Chondrocyte (in vitro differentiated cells): ENCODE results near the gene GSTT2. TPM values are rescaled to one million over a fixed set of nuclear protein-coding genes. Genes with fewer than 3 reads are reported as not detected.
"Not testable (repeated sequence)": the region's sequence is repeated elsewhere in the genome, so short reads cannot be mapped to it uniquely, and the experiment has no call there.

Experiments
- DNase-seq: peaks from one replicate; pipeline ENCODE4 v3.0.0; 2021; ENCODE audit warnings: mixed read lengths, low spot score
- H3K27ac Mint-ChIP-seq: one replicate; pipeline ENCODE4 v1.8.0; 2021; ENCODE audit warnings: mild to moderate bottlenecking, moderate library complexity, mixed read lengths; ENCODE audit not compliant: unreplicated experiment
- H3K27me3 Mint-ChIP-seq: 2 replicates; pipeline ENCODE4 v1.8.0; 2021; ENCODE audit warnings: low read depth, mixed read lengths
- H3K36me3 Mint-ChIP-seq: 2 replicates; pipeline ENCODE4 v1.8.0; 2021; ENCODE audit warnings: low read depth, mixed read lengths
- H3K4me1 Mint-ChIP-seq: 2 replicates; pipeline ENCODE4 v1.8.0; 2021; ENCODE audit warnings: low read depth, mild to moderate bottlenecking, mixed read lengths
- H3K4me3 Mint-ChIP-seq: one replicate; pipeline ENCODE4 v1.8.0; 2021; ENCODE audit warnings: mild to moderate bottlenecking, moderate library complexity, mixed read lengths; ENCODE audit not compliant: unreplicated experiment
- H3K9me3 Mint-ChIP-seq: 2 replicates; pipeline ENCODE4 v1.8.0; 2021; ENCODE audit warnings: low read depth, mixed read lengths
- total RNA-seq: library from RNA; stranded (reverse); gene quantifications from 3 replicates; pipeline ENCODE4 v1.2.1, GENCODE V29; 2021
- TF ChIP-seq, protein P1 (sequence below): fragments of 200-600 bp; sonication (generic); IDR thresholded peaks from 2 replicates; pipeline ENCODE4 v1.5.0; 2021; ENCODE audit warnings: antibody characterized with exemption, mild to moderate bottlenecking, moderate library complexity

Gene GSTT2
- total RNA-seq, 1 donor from 2014 or later: not detected

DNA sequence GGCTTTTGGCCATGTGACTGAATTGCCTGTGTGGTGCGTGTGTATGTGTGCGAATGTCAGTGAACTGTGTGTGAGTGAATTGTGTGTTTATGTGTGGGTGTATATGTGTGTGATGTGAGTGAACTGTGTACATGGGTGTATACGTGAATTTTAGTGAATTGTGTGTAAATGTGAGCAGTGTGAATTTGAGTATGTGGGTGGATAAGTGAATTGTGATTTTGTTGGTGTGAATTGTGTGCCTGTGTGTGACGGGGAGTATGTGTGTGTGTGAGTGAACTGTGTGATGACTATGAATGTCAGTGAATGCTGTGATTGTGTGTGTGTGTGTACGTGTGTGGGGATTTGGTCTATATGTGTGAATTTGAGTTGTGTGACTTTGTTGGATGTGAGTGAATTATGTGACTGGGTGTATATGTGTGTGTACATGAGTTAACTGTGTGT lies 9.7 kb upstream of the GSTT2 start:
- H3K27me3 Mint-ChIP-seq: no peaks in the 10 kb centered on the region
- DNase-seq: no peak
- H3K27ac Mint-ChIP-seq: no peak overlapping the region
- H3K36me3 Mint-ChIP-seq: peaks cover 15% of the 10 kb centered on the region
- TF ChIP-seq, protein P1, sequence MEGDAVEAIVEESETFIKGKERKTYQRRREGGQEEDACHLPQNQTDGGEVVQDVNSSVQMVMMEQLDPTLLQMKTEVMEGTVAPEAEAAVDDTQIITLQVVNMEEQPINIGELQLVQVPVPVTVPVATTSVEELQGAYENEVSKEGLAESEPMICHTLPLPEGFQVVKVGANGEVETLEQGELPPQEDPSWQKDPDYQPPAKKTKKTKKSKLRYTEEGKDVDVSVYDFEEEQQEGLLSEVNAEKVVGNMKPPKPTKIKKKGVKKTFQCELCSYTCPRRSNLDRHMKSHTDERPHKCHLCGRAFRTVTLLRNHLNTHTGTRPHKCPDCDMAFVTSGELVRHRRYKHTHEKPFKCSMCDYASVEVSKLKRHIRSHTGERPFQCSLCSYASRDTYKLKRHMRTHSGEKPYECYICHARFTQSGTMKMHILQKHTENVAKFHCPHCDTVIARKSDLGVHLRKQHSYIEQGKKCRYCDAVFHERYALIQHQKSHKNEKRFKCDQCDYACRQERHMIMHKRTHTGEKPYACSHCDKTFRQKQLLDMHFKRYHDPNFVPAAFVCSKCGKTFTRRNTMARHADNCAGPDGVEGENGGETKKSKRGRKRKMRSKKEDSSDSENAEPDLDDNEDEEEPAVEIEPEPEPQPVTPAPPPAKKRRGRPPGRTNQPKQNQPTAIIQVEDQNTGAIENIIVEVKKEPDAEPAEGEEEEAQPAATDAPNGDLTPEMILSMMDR: no peak
- H3K9me3 Mint-ChIP-seq: no peaks in the 10 kb centered on the region
- H3K4me3 Mint-ChIP-seq: no peak overlapping the region
- H3K4me1 Mint-ChIP-seq: peaks cover 3% of the 10 kb centered on the region

DNA sequence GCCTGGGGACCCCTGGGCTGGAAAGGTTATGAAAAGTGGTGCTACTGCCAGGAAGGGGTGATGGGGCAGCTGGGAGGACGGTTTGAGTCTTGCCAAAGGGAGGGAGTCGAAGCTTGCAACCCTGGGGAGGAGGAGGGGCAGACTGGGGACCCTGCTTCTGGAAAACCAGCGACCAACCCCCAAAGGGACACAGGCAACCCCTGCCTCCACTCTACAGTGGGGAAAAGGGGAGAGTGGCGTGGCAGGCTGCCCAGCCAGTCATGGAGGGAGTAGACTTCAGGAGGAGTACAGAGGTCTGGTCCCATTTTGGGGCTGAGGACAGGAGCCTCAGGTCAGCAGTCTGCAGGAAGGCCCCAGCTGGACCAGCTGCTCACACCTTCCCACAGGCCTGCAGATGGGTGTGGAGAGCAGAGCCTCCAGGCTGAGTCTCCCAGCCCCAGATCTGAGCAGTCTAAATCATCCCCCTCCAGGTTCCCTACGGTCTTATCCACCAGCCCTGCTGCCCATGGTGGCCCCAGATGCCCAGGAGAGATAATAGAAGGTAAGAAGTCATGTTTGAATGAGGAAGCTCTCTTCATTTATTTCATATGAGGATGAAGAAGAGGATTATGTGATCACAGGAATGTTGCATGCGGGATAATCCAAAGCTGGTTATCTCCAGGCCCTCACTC lies 9.0 kb upstream of the GSTT2 start:
- TF ChIP-seq, protein P1: no peak
- Mint-ChIP-seq H3K4me3 (no peak overlapping the region), H3K36me3 (peaks cover 15% of the 10 kb centered on the region), H3K9me3 (no peaks in the 10 kb centered on the region), H3K27me3 (no peaks in the 10 kb centered on the region), H3K27ac (no peak overlapping the region), H3K4me1 (peaks cover 3% of the 10 kb centered on the region)
- DNase-seq: no peak

DNA sequence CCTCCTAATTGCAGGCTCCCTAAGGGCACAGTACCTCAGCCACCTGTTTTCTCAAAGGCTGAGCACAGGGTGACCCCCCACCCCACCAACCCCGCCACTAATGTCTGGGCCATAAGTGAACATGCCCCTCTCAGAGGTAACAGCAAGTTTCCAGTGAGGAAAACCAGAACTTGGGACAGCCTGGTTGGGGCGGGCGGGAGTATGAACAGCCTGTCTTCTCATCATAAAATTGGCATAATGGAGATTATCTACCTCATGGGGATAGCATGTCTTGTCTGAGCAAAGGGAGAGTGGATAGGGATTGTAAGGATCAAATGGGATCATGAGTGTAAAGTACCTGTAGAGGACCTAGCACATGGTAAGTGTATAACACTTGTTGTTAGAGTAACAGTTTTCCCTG lies 8.0 kb upstream of the GSTT2 start:
- not testable (repeated sequence) for H3K27ac Mint-ChIP-seq, DNase-seq, H3K27me3 Mint-ChIP-seq, H3K4me1 Mint-ChIP-seq, H3K9me3 Mint-ChIP-seq, H3K4me3 Mint-ChIP-seq
- peaks cover 15% of the 10 kb centered on the region for H3K36me3 Mint-ChIP-seq

DNA sequence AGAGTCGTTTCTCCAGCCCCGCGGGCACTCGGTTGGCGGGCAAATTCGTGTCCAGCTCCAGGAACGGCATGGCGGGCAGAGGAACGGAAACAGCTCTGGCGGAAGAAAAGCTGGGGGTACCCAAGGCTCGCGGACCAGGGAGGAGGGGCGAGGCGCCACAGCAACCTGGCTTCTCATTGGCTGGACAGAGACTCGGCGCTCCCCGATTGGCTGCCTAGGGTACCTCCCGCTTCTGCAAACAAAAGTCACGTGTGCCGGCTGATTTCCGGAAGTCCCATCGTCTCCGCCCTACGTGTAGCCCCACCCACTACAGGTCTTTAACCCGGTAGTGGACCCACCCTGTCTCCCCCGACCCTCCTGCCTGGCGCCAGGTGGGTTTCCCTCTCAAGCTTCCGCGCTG lies 5.6 kb upstream of the GSTT2 start, which contains the start of gene DDT:
DDT (minus strand) TSS at position 97 of the 400 bp plus-strand sequence; CDS start at position 70, 27 bp downstream.
- H3K27ac Mint-ChIP-seq, H3K27me3 Mint-ChIP-seq, DNase-seq, H3K9me3 Mint-ChIP-seq, H3K4me3 Mint-ChIP-seq, H3K4me1 Mint-ChIP-seq: not testable (repeated sequence)
- H3K36me3 Mint-ChIP-seq: peaks cover 13% of the 10 kb centered on the region

DNA sequence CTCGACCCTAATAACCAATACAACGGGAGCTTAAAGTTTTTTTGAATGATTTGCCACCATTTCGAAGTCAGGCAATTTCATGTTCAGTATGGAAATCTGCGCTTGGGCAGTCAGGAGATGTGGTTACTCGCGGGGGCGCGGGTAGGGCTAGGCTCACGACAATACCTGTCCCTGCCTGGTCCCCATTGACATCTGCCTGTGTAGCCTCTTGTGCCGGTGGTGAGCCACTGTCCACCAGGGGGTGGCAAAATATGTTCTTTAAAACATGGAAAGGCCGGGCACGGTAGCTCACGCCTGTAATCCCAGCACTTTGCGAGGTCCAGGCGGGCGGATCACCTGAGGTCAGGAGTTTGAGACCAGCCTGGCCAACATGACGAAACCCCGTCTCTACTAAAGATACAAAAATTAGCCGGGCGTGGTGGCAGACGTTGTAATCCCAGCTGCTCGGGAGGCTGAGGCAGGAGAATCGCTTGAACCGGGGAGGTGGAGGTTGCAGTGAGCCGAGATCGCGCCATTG lies 5.0 kb upstream of the GSTT2 start:
- not testable (repeated sequence) for H3K4me1 Mint-ChIP-seq, H3K27ac Mint-ChIP-seq, H3K4me3 Mint-ChIP-seq, DNase-seq, H3K9me3 Mint-ChIP-seq, H3K27me3 Mint-ChIP-seq
- H3K36me3 Mint-ChIP-seq: peaks cover 11% of the 10 kb centered on the region
- TF ChIP-seq, protein P1: peak; percentile 24

DNA sequence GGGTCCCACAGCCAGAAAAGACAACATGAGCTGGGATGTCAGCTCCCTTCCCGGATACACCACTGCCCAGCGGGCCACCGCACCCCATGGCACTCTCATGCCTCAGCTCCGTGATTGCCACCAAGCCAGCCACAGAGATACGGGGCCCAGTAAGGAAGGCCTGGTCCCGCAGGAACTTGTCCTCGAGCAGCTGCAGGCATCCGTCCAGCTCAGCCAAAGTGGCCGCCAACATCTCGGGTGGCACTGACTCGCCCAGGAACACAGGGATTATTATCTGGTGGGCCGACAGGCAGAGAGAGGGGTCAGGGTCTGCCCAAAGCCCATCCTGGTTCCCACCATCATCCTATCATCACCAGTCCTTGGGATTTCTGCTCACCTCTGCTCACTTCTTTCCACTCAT lies 2.6 kb upstream of the GSTT2 start:
- DNase-seq, H3K4me1 Mint-ChIP-seq, H3K27me3 Mint-ChIP-seq, H3K9me3 Mint-ChIP-seq, H3K4me3 Mint-ChIP-seq, H3K27ac Mint-ChIP-seq, H3K36me3 Mint-ChIP-seq: not testable (repeated sequence)

DNA sequence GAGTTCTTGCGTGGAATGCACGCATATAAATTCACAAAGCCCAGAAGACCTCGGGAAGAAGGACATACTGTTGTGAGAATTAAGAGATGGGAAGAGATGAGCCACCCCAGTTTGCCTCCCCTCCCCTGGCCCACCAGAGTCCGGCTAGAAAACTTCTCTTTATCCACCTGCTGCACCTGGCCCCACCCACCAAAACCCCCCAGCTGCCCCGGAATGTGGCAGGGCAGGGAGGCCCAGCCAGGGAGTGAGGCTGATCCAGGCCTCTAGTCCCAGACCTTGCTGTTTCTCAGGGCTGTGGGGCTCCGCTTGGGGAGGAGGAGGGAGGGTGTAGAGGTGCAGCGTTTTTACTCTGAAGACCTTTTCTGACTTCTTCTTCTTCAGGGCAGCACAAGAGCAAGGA lies 633 bp downstream of the GSTT2 start:
- not testable (repeated sequence) for H3K27ac Mint-ChIP-seq, H3K4me1 Mint-ChIP-seq, H3K9me3 Mint-ChIP-seq, DNase-seq, H3K27me3 Mint-ChIP-seq, H3K36me3 Mint-ChIP-seq, H3K4me3 Mint-ChIP-seq
